IMR-90 (cell line): ENCODE data around the gene OXSM. TPM values are rescaled to one million over a fixed set of nuclear protein-coding genes. Genes with fewer than 3 reads are reported as not detected.

Experiments
- ATAC-seq: fragments of 200-7000 bp; cut with Tn5 transposase; 2 replicates; pipeline ENCODE4 v1.9.1; 2020; ENCODE audit warnings: low read depth, mild to moderate bottlenecking, moderate library complexity
- BruUV-seq: library from RNA; stranded (reverse); fragments of 400-500 nt; replicated peaks from 2 replicates; lab custom pipeline; 2021; lab: Mats Ljungman, UMichigan
- CTCF ChIA-PET: fragments of 300-600 bp; formaldehyde crosslinking; extraction: SDS; loops from one replicate; lab custom pipeline; 2021; ENCODE audit warnings: antibody characterized with exemption; lab: Yijun Ruan, JAX
- POLR2A ChIA-PET: fragments of 300-600 bp; sonication (Branson Sonifier 250); formaldehyde crosslinking; loops from one replicate; lab custom pipeline; 2022; ENCODE audit warnings: antibody characterized with exemption; ENCODE audit not compliant: unreplicated experiment; lab: Charles Lee
- DNase-seq: peaks from one replicate; pipeline ENCODE4 v3.0.0; 2013
- H2AFZ ChIP-seq: replicated peaks from 2 replicates; pipeline ENCODE3; 2013; ENCODE audit warnings: low read length, mild to moderate bottlenecking; ENCODE audit not compliant: poor library complexity
- H2AK5ac ChIP-seq: 2 replicates; pipeline ENCODE4 v1.6.1; 2013; ENCODE audit warnings: low read depth, low read length, inconsistent platforms
- H2AK9ac ChIP-seq: replicated peaks from 2 replicates; pipeline ENCODE3; 2013; ENCODE audit warnings: mild to moderate bottlenecking, low read depth, low read length, moderate library complexity; ENCODE audit not compliant: poor library complexity
- H2BK120ac ChIP-seq: 2 replicates; pipeline ENCODE4 v1.6.1; 2013; ENCODE audit warnings: low read depth, low read length, inconsistent platforms
- H2BK15ac ChIP-seq: 3 replicates; pipeline ENCODE4 v1.6.1; 2013; ENCODE audit warnings: low read depth, low read length, inconsistent platforms
- H2BK20ac ChIP-seq: 2 replicates; pipeline ENCODE4 v1.6.1; 2013; ENCODE audit warnings: low read depth, mild to moderate bottlenecking, inconsistent platforms, low read length, moderate library complexity
- H2BK5ac ChIP-seq: 2 replicates; pipeline ENCODE4 v1.6.1; 2013; ENCODE audit warnings: mild to moderate bottlenecking, low read depth, low read length, inconsistent platforms; ENCODE audit not compliant: poor library complexity, severe bottlenecking
- H3K14ac ChIP-seq: replicated peaks from 2 replicates; pipeline ENCODE4 v1.6.1; 2013; ENCODE audit warnings: low read depth, low read length, inconsistent platforms
- H3K18ac ChIP-seq: 2 replicates; pipeline ENCODE4 v1.6.1; 2013; ENCODE audit warnings: low read depth, low read length, control low read depth
- H3K23ac ChIP-seq: 2 replicates; pipeline ENCODE4 v1.6.1; 2013; ENCODE audit warnings: low read depth, low read length, inconsistent platforms
- H3K27ac ChIP-seq: 2 replicates; pipeline ENCODE4 v1.5.1; 2013; ENCODE audit warnings: mild to moderate bottlenecking, control low read depth, low read length; ENCODE audit not compliant: insufficient read depth
- H3K27me3 ChIP-seq: 2 replicates; pipeline ENCODE4 v1.6.1; 2013; ENCODE audit warnings: low read length; ENCODE audit not compliant: control insufficient read depth, insufficient read depth
- H3K36me3 ChIP-seq: 2 replicates; pipeline ENCODE4 v1.6.1; 2013; ENCODE audit warnings: low read length, mixed read lengths; ENCODE audit not compliant: control insufficient read depth, insufficient read depth
- H3K4ac ChIP-seq: 2 replicates; pipeline ENCODE4 v1.6.1; 2013; ENCODE audit warnings: low read depth, low read length, inconsistent platforms
- H3K4me1 ChIP-seq: 2 replicates; pipeline ENCODE4 v1.6.1; 2013; ENCODE audit warnings: low read length, mixed read lengths; ENCODE audit not compliant: control insufficient read depth, insufficient read depth
- H3K4me2 ChIP-seq: 2 replicates; pipeline ENCODE4 v1.6.1; 2013; ENCODE audit warnings: low read depth, mild to moderate bottlenecking, control low read depth, low read length, moderate library complexity
- H3K4me3 ChIP-seq: 2 replicates; pipeline ENCODE4 v1.5.1; 2013; ENCODE audit warnings: low read depth, mild to moderate bottlenecking, control low read depth, low read length, moderate library complexity; ENCODE audit not compliant: insufficient read depth
- H3K56ac ChIP-seq: 2 replicates; pipeline ENCODE4 v1.6.1; 2013; ENCODE audit warnings: low read length, inconsistent platforms; ENCODE audit not compliant: insufficient read depth; ENCODE audit errors: extremely low read depth
- H3K79me1 ChIP-seq, 2 experiments: 2 replicates each; pipeline ENCODE4 v1.6.1; 2013; ENCODE audit warnings: low read length in 2 of 2, inconsistent platforms in 1 of 2, low read depth in 1 of 2
- H3K9ac ChIP-seq: 2 replicates; pipeline ENCODE4 v1.6.1; 2013; ENCODE audit warnings: low read depth, low read length, control low read depth
- H3K9me1 ChIP-seq: 2 replicates; pipeline ENCODE4 v1.6.1; 2013; ENCODE audit warnings: low read length, inconsistent platforms; ENCODE audit not compliant: insufficient read depth
- H3K9me3 ChIP-seq: 2 replicates; pipeline ENCODE4 v1.6.1; 2013; ENCODE audit warnings: low read length; ENCODE audit not compliant: control insufficient read depth, insufficient read depth
- H4K20me1 ChIP-seq: 2 replicates; pipeline ENCODE4 v1.6.1; 2013; ENCODE audit warnings: low read length, inconsistent platforms; ENCODE audit not compliant: insufficient read depth
- H4K5ac ChIP-seq: 2 replicates; pipeline ENCODE4 v1.6.1; 2013; ENCODE audit warnings: mild to moderate bottlenecking, low read depth, low read length, control low read depth
- H4K8ac ChIP-seq, 2 experiments: 2 replicates each; pipeline ENCODE4 v1.6.1; 2013; ENCODE audit warnings: low read depth in 2 of 2, low read length in 2 of 2, control low read depth in 1 of 2, inconsistent platforms in 1 of 2
- H4K91ac ChIP-seq: 2 replicates; pipeline ENCODE4 v1.6.1; 2013; ENCODE audit warnings: low read depth, low read length, inconsistent platforms; ENCODE audit not compliant: insufficient read depth
- BHLHE40 ChIP-seq: fragments of 150-350 bp; IDR thresholded peaks from 2 replicates; pipeline ENCODE4 v1.6.1; 2016; ENCODE audit warnings: mild to moderate bottlenecking, low read depth, low read length
- CEBPB ChIP-seq: IDR thresholded peaks from 2 replicates; pipeline ENCODE4 v1.6.1; 2012; ENCODE audit warnings: low read depth, low read length, improper control_type of control experiment
- CHD1 ChIP-seq: IDR thresholded peaks from 2 replicates; pipeline ENCODE4 v1.6.1; 2012; ENCODE audit warnings: low read depth, low read length, improper control_type of control experiment
- FOS ChIP-seq: fragments of 150-350 bp; IDR thresholded peaks from 2 replicates; pipeline ENCODE4 v1.6.1; 2016; ENCODE audit warnings: low read depth, low read length
- MAFK ChIP-seq: IDR thresholded peaks from 2 replicates; pipeline ENCODE4 v1.6.1; 2012; ENCODE audit warnings: low read depth, low read length, improper control_type of control experiment
- MAZ ChIP-seq: IDR thresholded peaks from 2 replicates; pipeline ENCODE4 v1.6.1; 2012; ENCODE audit warnings: low read depth, mild to moderate bottlenecking, low read length, improper control_type of control experiment, moderate library complexity, borderline replicate concordance
- MXI1 ChIP-seq: IDR thresholded peaks from 2 replicates; pipeline ENCODE4 v1.6.1; 2012; ENCODE audit warnings: low read depth, mild to moderate bottlenecking, low read length, moderate library complexity, borderline replicate concordance
- NFE2L2 ChIP-seq: fragments of 150-350 bp; IDR thresholded peaks from 2 replicates; pipeline ENCODE4 v1.6.1; 2016; ENCODE audit warnings: low read depth, mild to moderate bottlenecking, low read length
- POLR2A ChIP-seq: IDR thresholded peaks from 2 replicates; pipeline ENCODE4 v1.6.1; 2012; ENCODE audit warnings: mild to moderate bottlenecking, low read depth, low read length
- RAD21 ChIP-seq: IDR thresholded peaks from 2 replicates; pipeline ENCODE4 v1.6.1; 2012; ENCODE audit warnings: low read length, improper control_type of control experiment
- RCOR1 ChIP-seq: IDR thresholded peaks from 2 replicates; pipeline ENCODE4 v1.6.1; 2012; ENCODE audit warnings: mild to moderate bottlenecking, low read length, improper control_type of control experiment; ENCODE audit not compliant: insufficient replicate concordance
- RFX5 ChIP-seq: IDR thresholded peaks from 2 replicates; pipeline ENCODE4 v1.8.0; 2012; ENCODE audit warnings: low read depth, mild to moderate bottlenecking, low read length, moderate library complexity
- SMC3 ChIP-seq: fragments of 150-350 bp; IDR thresholded peaks from 2 replicates; pipeline ENCODE4 v1.6.1; 2016; ENCODE audit warnings: low read depth, mild to moderate bottlenecking, antibody characterized with exemption, low read length, moderate library complexity
- WGBS, 2 experiments: methylation state at CpG; one replicate each; pipeline versions ENCODE4 v1.1.5 to v1.1.7; 2013; ENCODE audit warnings: missing lambda C conversion rate in 2 of 2; ENCODE audit not compliant: insufficient read length in 1 of 2; ENCODE audit errors: extremely low coverage in 2 of 2; 5-methylcytosine and 5-hydroxymethylcytosine counted together
- dilution Hi-C: fragments of 300-500 bp; cut with HindIII; formaldehyde crosslinking; loops from one replicate; pipeline ENCODE4 v1.14.3; 2018; ENCODE audit warnings: low sequenced_read_pairs; ENCODE audit not compliant: unreplicated experiment
- in situ Hi-C: fragments of 300-500 bp; cut with MboI; formaldehyde crosslinking; loops from 3 replicates; pipeline ENCODE4 v1.14.3; 2019; ENCODE audit warnings: low sequenced_read_pairs, inconsistent platforms, mixed read lengths
- intact Hi-C: fragments of 100-400 bp; cut with micrococcal nuclease; formaldehyde crosslinking; loops from 2 replicates; pipeline ENCODE4 v1.10.0; 2022
- polyA plus RNA-seq, 3 experiments: library from polyadenylated mRNA; depleted of rRNA; stranded (reverse); fragments of >200 nt; gene quantifications; 2 replicates each; pipeline ENCODE4 v1.2.3, GENCODE V29; 2012; ENCODE audit warnings: low replicate concordance in 1 of 3
- total RNA-seq: library from RNA; depleted of rRNA; stranded (reverse); fragments of >200 nt; gene quantifications from 2 replicates; pipeline ENCODE4 v1.2.3, GENCODE V29; 2012
- TF ChIP-seq, protein P1 (sequence below): fragments of 150-350 bp; IDR thresholded peaks from 2 replicates; pipeline ENCODE4 v1.6.1; 2017; ENCODE audit warnings: mild to moderate bottlenecking, antibody characterized with exemption, low read length, low read depth
- TF ChIP-seq, protein P2 (sequence below): conservative IDR thresholded peaks from 2 replicates; pipeline ENCODE4 v1.5.1; 2012; ENCODE audit warnings: mild to moderate bottlenecking, low read depth, low read length, improper control_type of control experiment
- TF ChIP-seq, protein P3 (sequence below): fragments of 150-350 bp; IDR thresholded peaks from 2 replicates; pipeline ENCODE4 v1.6.1; 2016; ENCODE audit warnings: low read depth, mild to moderate bottlenecking, low read length, moderate library complexity, borderline replicate concordance

The OXSM gene
- total and polyA plus RNA-seq, 2 of the 4 experiments (the other 2 are of a cell fraction) = 11.4 to 15.4 TPM

GRCh38 chr3:25784971-25785370 lies 4.9 kb upstream of the OXSM start:
- Histone ChIP-seq H2BK5ac (no peak overlapping the region), H2BK120ac (no peak overlapping the region), H3K23ac (no peak overlapping the region), H3K27ac (no peak overlapping the region), H2BK20ac (no peak overlapping the region), H3K9me1 (no peaks in the 10 kb centered on the region; the same call in 1 of the 2 replicates), H4K8ac (no peak overlapping the region), H2AK9ac (no peak overlapping the region), H4K5ac (no peak overlapping the region), H3K9ac (no peak overlapping the region), H3K4me2 (no peak overlapping the region), H3K4me3 (no peak overlapping the region), H4K91ac (no peak overlapping the region), H2BK15ac (no peak overlapping the region), H3K79me1 (peaks cover 22 to 23% of the 10 kb centered on the region in 2 experiments), H3K36me3 (no peaks in the 10 kb centered on the region), H3K9me3 (no peaks in the 10 kb centered on the region), H3K56ac (no peak overlapping the region), H4K20me1 (no peaks in the 10 kb centered on the region), H3K4me1 (peaks cover 2% of the 10 kb centered on the region; the same call in 1 of the 2 replicates), H3K18ac (no peak overlapping the region), H3K4ac (no peak overlapping the region), H2AK5ac (no peak overlapping the region), H2AFZ (no peak overlapping the region), H3K27me3 (no peaks in the 10 kb centered on the region), H3K14ac (no peak overlapping the region)
- ChIA-PET CTCF (no interaction called here), POLR2A (no interaction called here)
- dilution Hi-C loops (no loop called here), intact Hi-C loops (no loop called here), in situ Hi-C loops (no loop called here)
- ATAC-seq (no peak), DNase-seq (no peak)
- TF ChIP-seq NFE2L2 (no peak), MAZ (no peak), MAFK (no peak), SMC3 (no peak), POLR2A (no peak), CEBPB (no peak), FOS (no peak), RAD21 (no peak), RFX5 (no peak), RCOR1 (no peak), CHD1 (no peak), BHLHE40 (no peak), MXI1 (no peak)
- TF ChIP-seq, protein P1, sequence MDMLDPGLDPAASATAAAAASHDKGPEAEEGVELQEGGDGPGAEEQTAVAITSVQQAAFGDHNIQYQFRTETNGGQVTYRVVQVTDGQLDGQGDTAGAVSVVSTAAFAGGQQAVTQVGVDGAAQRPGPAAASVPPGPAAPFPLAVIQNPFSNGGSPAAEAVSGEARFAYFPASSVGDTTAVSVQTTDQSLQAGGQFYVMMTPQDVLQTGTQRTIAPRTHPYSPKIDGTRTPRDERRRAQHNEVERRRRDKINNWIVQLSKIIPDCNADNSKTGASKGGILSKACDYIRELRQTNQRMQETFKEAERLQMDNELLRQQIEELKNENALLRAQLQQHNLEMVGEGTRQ = no peak
- TF ChIP-seq, protein P2, sequence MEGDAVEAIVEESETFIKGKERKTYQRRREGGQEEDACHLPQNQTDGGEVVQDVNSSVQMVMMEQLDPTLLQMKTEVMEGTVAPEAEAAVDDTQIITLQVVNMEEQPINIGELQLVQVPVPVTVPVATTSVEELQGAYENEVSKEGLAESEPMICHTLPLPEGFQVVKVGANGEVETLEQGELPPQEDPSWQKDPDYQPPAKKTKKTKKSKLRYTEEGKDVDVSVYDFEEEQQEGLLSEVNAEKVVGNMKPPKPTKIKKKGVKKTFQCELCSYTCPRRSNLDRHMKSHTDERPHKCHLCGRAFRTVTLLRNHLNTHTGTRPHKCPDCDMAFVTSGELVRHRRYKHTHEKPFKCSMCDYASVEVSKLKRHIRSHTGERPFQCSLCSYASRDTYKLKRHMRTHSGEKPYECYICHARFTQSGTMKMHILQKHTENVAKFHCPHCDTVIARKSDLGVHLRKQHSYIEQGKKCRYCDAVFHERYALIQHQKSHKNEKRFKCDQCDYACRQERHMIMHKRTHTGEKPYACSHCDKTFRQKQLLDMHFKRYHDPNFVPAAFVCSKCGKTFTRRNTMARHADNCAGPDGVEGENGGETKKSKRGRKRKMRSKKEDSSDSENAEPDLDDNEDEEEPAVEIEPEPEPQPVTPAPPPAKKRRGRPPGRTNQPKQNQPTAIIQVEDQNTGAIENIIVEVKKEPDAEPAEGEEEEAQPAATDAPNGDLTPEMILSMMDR = no peak
- TF ChIP-seq, protein P3, sequence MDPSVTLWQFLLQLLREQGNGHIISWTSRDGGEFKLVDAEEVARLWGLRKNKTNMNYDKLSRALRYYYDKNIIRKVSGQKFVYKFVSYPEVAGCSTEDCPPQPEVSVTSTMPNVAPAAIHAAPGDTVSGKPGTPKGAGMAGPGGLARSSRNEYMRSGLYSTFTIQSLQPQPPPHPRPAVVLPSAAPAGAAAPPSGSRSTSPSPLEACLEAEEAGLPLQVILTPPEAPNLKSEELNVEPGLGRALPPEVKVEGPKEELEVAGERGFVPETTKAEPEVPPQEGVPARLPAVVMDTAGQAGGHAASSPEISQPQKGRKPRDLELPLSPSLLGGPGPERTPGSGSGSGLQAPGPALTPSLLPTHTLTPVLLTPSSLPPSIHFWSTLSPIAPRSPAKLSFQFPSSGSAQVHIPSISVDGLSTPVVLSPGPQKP = no peak
- WGBS, 2 experiments = no CpG with 5 or more reads among the region's 1 CpG
- no TSS peak for BruUV-seq
